HG02623 (cell line): ENCODE data around the gene GRM2.

ENCODE experiments used
- ATAC-seq: cut with Tn5 transposase; IDR thresholded peaks from one replicate; pipeline ENCODE4 v1.9.1; 2021; ENCODE audit warnings: moderate library complexity; ENCODE audit not compliant: unreplicated experiment

Gene GRM2

GRCh38 chr3:51704511-51704950 lies 2.3 kb upstream of the GRM2 start:
- no peak for ATAC-seq

- no peak for ATAC-seq
These were observed 1.4 kb upstream of the GRM2 start for GRCh38 chr3:51705276-51706020.

GRCh38 chr3:51706021-51706485 lies 815 bp upstream of the GRM2 start:
- no peak for ATAC-seq

- no peak for ATAC-seq
These were observed 1.5 kb downstream of the GRM2 start for GRCh38 chr3:51708216-51708845.

GRCh38 chr3:51709004-51709420 lies 2.1 kb downstream of the GRM2 start:
- ATAC-seq, result no peak

- no peak for ATAC-seq
These were observed 2.8 kb downstream of the GRM2 start for GRCh38 chr3:51709675-51710074.

GRCh38 chr3:51710631-51711351 lies 3.9 kb downstream of the GRM2 start:
- ATAC-seq, result no peak

GRCh38 chr3:51711352-51712037 lies 4.6 kb downstream of the GRM2 start:
- no peak for ATAC-seq

- ATAC-seq, result no peak
These were observed 5.2 kb downstream of the GRM2 start for GRCh38 chr3:51712038-51712420.

- no peak for ATAC-seq
These were observed 5.7 kb downstream of the GRM2 start for GRCh38 chr3:51712511-51712931.

GRCh38 chr3:51712963-51713362 lies 6.1 kb downstream of the GRM2 start:
- no peak for ATAC-seq

- ATAC-seq, result no peak
These were observed 8.5 kb downstream of the GRM2 start for GRCh38 chr3:51715231-51715976.

- ATAC-seq, result no peak
These were observed 9.1 kb downstream of the GRM2 start for GRCh38 chr3:51715977-51716294.

GRCh38 chr3:51716805-51717204 lies 9.9 kb downstream of the GRM2 start:
- no peak for ATAC-seq

GRCh38 chr3:51717446-51717845 lies 10.6 kb downstream of the GRM2 start:
- no peak for ATAC-seq

- ATAC-seq, result no peak
These were observed 11.1 kb downstream of the GRM2 start for GRCh38 chr3:51717947-51718346.

- ATAC-seq, result no peak
These were observed 11.9 kb downstream of the GRM2 start for GRCh38 chr3:51718547-51719409.

GRCh38 chr3:51719410-51720025 lies 12.7 kb downstream of the GRM2 start:
- no peak for ATAC-seq
